Left hindlimb (tissue), 1 donor: ENCODE results near the gene SLC22A16.
"Not testable (repeated sequence)": the region's sequence is repeated elsewhere in the genome, so short reads cannot be mapped to it uniquely, and the experiment has no call there.

Experiments used
- DNase-seq: peaks from one replicate; pipeline ENCODE4 v3.0.0-alpha.2; 2018

The SLC22A16 gene

GRCh38 chr6:110488606-110489190 is 12.3 kb upstream of the SLC22A16 start:
- no peak for DNase-seq

GRCh38 chr6:110487968-110488381 is 11.6 kb upstream of the SLC22A16 start:
- not testable (repeated sequence) for DNase-seq

- no peak for DNase-seq
Observed at GRCh38 chr6:110486756-110487155, 10.3 kb upstream of the SLC22A16 start.

- DNase-seq: no peak
Observed at GRCh38 chr6:110485491-110485890, 9.1 kb upstream of the SLC22A16 start.

GRCh38 chr6:110484321-110484720 is 7.9 kb upstream of the SLC22A16 start:
- DNase-seq: no peak

- DNase-seq: no peak
Observed at GRCh38 chr6:110482774-110483400, 6.5 kb upstream of the SLC22A16 start.

GRCh38 chr6:110481081-110481480 is 4.7 kb upstream of the SLC22A16 start:
- DNase-seq: no peak

- no peak for DNase-seq
Observed at GRCh38 chr6:110475066-110475653, 1.3 kb downstream of the SLC22A16 start.

GRCh38 chr6:110474500-110474899 is 1.9 kb downstream of the SLC22A16 start:
- no peak for DNase-seq

- DNase-seq: no peak
Observed at GRCh38 chr6:110472739-110473138, 3.7 kb downstream of the SLC22A16 start.

GRCh38 chr6:110471726-110472365 is 4.6 kb downstream of the SLC22A16 start:
- DNase-seq: no peak

- no peak for DNase-seq
Observed at GRCh38 chr6:110468731-110469130, 7.7 kb downstream of the SLC22A16 start.

- DNase-seq: no peak
Observed at GRCh38 chr6:110467566-110468140, 8.8 kb downstream of the SLC22A16 start.

- DNase-seq: no peak
Observed at GRCh38 chr6:110462884-110463481, 13.4 kb downstream of the SLC22A16 start.

- no peak for DNase-seq
Observed at GRCh38 chr6:110461376-110461775, 15.0 kb downstream of the SLC22A16 start.

GRCh38 chr6:110459137-110459536 is 17.3 kb downstream of the SLC22A16 start:
- no peak for DNase-seq

- DNase-seq: no peak
Observed at GRCh38 chr6:110458476-110458875, 17.9 kb downstream of the SLC22A16 start.

- not testable (repeated sequence) for DNase-seq
Observed at GRCh38 chr6:110457567-110458175, 18.7 kb downstream of the SLC22A16 start.

- no peak for DNase-seq
Observed at GRCh38 chr6:110456694-110457093, 19.7 kb downstream of the SLC22A16 start.

GRCh38 chr6:110449541-110449895 is 26.9 kb downstream of the SLC22A16 start:
- DNase-seq: no peak

- DNase-seq: no peak
Observed at GRCh38 chr6:110448846-110449540, 27.4 kb downstream of the SLC22A16 start.

GRCh38 chr6:110447761-110448160 is 28.7 kb downstream of the SLC22A16 start:
- DNase-seq: no peak
